Measurements from ENCODE around the gene KRT79.
"Not testable (repeated sequence)": the region's sequence is repeated elsewhere in the genome, so short reads cannot be mapped to it uniquely, and the experiment has no call there.

KRT79 gene

DNA sequence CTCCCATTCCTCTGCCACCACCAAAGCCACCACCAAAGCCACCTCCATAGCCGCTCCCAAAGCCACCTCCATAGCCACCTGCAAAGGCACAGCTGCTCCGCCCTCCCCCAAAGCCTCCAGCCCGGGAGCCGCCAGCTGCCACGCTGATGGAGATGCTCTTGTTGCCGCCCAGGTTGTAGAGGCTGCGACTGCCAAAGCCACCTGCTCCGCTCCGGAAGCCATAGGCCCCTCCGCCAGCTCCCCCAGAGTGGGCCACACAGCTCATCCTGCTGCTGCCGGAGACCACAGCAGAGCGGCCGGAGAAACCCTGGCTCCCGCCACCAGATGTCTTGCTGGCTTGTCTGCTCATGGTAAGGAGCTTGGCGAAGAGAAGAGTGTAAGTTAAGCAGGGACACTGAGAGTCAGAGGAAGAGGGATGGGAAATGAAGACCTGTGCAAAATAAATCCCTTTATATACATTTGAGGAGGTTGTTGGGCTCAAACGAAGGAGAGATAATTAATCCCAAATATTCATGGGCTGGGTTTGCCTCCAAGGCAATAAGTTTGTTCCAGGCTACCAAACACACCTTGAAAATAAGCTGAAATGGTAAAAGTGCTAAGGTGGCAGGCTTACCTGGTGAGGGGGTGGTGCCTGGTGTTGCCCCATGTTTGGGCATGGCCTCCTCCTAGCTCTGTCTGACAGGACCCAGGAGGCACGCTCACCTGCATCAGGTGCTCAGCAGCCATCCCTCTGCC lies 38.2 kb downstream of the KRT79 start, which contains the start of gene KRT3:
TSS of gene KRT3 (minus strand) at position 424 of the 735 bp plus-strand sequence. CDS start at position 349, 75 bp downstream.
- ATAC-seq = no peak
- TF ChIP-seq ARNTL (CRISPR knock-in tag; IDR thresholded peaks at IDR 0.05; ENCODE audit: borderline replicate concordance, low read depth) (no peak), TCF4 (CRISPR knock-in tag; IDR thresholded peaks at IDR 0.05; ENCODE audit: borderline replicate concordance) (no peak), ZNF8 (CRISPR knock-in tag; IDR thresholded peaks at IDR 0.05) (no peak), PPARA (CRISPR knock-in tag; IDR thresholded peaks at IDR 0.05; ENCODE audit: borderline replicate concordance) (no peak), CSDC2 (CRISPR knock-in tag; IDR thresholded peaks at IDR 0.05) (no peak), BACH2 (CRISPR knock-in tag; IDR thresholded peaks at IDR 0.05; ENCODE audit: borderline replicate concordance) (no peak), ZC3H10 (CRISPR knock-in tag; IDR thresholded peaks at IDR 0.05) (no peak), ZFP3 (CRISPR knock-in tag; IDR thresholded peaks at IDR 0.05) (no peak), GLIS3 (CRISPR knock-in tag; IDR thresholded peaks at IDR 0.05) (no peak)
- TF ChIP-seq, protein P1, sequence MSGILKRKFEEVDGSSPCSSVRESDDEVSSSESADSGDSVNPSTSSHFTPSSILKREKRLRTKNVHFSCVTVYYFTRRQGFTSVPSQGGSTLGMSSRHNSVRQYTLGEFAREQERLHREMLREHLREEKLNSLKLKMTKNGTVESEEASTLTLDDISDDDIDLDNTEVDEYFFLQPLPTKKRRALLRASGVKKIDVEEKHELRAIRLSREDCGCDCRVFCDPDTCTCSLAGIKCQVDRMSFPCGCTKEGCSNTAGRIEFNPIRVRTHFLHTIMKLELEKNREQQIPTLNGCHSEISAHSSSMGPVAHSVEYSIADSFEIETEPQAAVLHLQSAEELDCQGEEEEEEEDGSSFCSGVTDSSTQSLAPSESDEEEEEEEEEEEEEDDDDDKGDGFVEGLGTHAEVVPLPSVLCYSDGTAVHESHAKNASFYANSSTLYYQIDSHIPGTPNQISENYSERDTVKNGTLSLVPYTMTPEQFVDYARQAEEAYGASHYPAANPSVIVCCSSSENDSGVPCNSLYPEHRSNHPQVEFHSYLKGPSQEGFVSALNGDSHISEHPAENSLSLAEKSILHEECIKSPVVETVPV (CRISPR knock-in tag; IDR thresholded peaks at IDR 0.05) = no peak
- TF ChIP-seq, protein P2, sequence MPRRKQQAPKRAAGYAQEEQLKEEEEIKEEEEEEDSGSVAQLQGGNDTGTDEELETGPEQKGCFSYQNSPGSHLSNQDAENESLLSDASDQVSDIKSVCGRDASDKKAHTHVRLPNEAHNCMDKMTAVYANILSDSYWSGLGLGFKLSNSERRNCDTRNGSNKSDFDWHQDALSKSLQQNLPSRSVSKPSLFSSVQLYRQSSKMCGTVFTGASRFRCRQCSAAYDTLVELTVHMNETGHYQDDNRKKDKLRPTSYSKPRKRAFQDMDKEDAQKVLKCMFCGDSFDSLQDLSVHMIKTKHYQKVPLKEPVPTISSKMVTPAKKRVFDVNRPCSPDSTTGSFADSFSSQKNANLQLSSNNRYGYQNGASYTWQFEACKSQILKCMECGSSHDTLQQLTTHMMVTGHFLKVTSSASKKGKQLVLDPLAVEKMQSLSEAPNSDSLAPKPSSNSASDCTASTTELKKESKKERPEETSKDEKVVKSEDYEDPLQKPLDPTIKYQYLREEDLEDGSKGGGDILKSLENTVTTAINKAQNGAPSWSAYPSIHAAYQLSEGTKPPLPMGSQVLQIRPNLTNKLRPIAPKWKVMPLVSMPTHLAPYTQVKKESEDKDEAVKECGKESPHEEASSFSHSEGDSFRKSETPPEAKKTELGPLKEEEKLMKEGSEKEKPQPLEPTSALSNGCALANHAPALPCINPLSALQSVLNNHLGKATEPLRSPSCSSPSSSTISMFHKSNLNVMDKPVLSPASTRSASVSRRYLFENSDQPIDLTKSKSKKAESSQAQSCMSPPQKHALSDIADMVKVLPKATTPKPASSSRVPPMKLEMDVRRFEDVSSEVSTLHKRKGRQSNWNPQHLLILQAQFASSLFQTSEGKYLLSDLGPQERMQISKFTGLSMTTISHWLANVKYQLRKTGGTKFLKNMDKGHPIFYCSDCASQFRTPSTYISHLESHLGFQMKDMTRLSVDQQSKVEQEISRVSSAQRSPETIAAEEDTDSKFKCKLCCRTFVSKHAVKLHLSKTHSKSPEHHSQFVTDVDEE (CRISPR knock-in tag; IDR thresholded peaks at IDR 0.05) = no peak

DNA sequence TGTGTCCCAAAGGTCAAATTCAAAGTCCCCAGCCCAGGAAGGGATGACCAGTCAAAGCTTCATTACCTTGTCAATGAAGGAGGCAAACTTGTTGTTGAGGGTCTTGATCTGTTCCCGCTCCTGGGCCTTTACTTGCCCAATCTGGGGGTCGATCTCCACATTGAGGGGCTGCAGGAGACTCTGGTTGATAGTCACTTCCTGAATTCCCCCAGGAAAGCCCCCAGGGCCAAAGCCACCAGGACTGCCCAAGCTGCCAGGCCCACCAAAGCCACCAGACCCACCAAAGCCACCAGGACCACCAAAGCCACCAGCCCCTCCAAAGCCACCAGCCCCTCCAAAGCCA lies 38.8 kb downstream of the KRT79 start:
- not testable (repeated sequence) for ATAC-seq

DNA sequence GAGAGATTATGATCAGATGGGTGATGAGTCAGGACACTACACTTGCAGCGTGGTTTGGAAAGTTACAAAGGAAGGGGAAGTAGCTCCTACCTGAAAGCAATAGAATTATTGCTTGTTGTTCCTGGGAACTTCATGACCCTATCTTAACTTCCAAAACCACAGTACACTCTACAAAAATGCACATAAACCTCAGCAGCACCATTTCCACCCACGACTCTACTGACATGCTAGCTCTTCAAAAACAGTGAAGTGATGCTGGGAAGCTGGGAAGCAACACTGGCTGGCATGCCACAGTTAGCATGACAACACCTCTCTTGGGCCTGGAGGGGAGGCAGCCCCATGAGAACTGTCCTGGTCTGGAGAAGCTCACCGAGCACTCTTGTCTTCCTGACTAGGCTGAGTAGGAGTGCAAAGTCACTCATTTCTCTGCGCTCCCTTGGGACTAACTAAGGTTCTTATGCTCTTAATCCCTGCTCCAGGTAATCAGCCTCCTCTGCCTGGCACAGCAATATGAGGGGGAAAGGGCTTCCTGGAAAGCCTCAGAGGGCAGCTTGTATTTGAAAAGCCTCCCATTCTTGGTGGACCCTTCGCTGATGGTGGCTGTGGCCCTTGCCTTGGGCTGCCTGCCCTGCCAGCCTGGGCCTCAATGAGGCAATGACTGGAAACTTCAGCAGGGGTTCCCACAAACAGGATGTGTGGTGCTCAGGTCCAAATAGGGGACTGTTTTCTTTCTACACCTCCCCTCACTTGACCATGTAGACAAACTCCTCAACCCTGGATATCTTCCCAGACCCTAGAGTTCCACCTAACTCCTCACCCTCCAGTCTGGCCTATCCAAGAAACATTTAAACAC lies 39.4 kb downstream of the KRT79 start:
- TF ChIP-seq, protein P3, sequence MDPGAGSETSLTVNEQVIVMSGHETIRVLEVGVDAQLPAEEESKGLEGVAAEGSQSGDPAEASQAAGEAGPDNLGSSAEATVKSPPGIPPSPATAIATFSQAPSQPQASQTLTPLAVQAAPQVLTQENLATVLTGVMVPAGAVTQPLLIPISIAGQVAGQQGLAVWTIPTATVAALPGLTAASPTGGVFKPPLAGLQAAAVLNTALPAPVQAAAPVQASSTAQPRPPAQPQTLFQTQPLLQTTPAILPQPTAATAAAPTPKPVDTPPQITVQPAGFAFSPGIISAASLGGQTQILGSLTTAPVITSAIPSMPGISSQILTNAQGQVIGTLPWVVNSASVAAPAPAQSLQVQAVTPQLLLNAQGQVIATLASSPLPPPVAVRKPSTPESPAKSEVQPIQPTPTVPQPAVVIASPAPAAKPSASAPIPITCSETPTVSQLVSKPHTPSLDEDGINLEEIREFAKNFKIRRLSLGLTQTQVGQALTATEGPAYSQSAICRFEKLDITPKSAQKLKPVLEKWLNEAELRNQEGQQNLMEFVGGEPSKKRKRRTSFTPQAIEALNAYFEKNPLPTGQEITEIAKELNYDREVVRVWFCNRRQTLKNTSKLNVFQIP (CRISPR knock-in tag; IDR thresholded peaks at IDR 0.05; ENCODE audit: borderline replicate concordance, low read depth) = no peak
- TF ChIP-seq ISL1 (CRISPR knock-in tag; IDR thresholded peaks at IDR 0.05) = no peak
- TF ChIP-seq ZFP30 (CRISPR knock-in tag; IDR thresholded peaks at IDR 0.05) = no peak
- TF ChIP-seq, protein P2 (CRISPR knock-in tag; IDR thresholded peaks at IDR 0.05) = no peak
- no peak for TF ChIP-seq ARNTL (CRISPR knock-in tag; IDR thresholded peaks at IDR 0.05; ENCODE audit: borderline replicate concordance, low read depth)

DNA sequence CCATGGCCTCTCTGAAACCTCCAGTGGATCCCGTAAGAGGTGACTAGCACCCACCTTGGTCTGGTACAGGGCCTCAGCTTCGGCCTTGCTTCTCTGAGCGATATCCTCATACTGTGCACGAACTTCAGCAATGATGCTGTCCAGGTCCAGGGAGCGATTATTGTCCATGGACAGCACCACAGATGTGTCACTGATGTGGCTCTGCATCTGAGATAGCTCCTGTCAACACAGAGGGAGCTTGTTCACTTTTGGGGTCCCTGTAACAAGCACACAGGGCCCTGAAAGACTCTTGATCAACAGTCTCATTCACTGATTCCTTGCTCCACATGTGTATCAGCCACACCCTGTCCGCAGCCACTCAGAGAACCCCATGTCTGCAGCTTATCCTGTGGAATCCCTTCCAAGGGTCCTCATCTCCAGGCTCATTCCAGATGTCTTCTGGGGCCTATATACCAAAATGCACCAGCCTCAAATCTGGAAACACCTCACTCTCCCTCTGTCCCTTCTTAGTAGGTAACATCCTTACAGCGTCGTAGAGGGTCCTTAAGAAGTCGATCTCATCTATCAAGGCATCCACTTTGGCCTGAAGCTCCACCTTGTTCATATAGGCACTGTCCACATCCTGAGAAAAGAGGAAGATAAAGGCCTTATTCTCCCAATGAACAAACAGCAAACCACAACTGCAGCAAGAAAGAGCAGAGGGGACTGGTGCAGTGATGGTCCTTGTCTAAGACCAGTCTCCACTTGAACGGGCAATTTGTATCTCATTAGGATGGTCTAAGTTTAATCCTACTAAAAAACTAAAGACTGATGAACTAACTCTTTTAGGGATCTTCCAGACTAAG lies 41.7 kb downstream of the KRT79 start:
- ATAC-seq = no peak
- TF ChIP-seq SNAI2 (CRISPR knock-in tag; IDR thresholded peaks at IDR 0.05) (no peak), ZC3H10 (CRISPR knock-in tag; IDR thresholded peaks at IDR 0.05) (no peak), ZFP3 (CRISPR knock-in tag; IDR thresholded peaks at IDR 0.05) (no peak), BACH2 (CRISPR knock-in tag; IDR thresholded peaks at IDR 0.05; ENCODE audit: borderline replicate concordance) (no peak), PPARA (CRISPR knock-in tag; IDR thresholded peaks at IDR 0.05; ENCODE audit: borderline replicate concordance) (no peak), TCF4 (CRISPR knock-in tag; IDR thresholded peaks at IDR 0.05; ENCODE audit: borderline replicate concordance) (no peak), OSR1 (CRISPR knock-in tag; IDR thresholded peaks at IDR 0.05) (no peak), ZFP30 (CRISPR knock-in tag; IDR thresholded peaks at IDR 0.05) (no peak)
- TF ChIP-seq, protein P2 (CRISPR knock-in tag; IDR thresholded peaks at IDR 0.05) = no peak
- TF ChIP-seq, protein P4, sequence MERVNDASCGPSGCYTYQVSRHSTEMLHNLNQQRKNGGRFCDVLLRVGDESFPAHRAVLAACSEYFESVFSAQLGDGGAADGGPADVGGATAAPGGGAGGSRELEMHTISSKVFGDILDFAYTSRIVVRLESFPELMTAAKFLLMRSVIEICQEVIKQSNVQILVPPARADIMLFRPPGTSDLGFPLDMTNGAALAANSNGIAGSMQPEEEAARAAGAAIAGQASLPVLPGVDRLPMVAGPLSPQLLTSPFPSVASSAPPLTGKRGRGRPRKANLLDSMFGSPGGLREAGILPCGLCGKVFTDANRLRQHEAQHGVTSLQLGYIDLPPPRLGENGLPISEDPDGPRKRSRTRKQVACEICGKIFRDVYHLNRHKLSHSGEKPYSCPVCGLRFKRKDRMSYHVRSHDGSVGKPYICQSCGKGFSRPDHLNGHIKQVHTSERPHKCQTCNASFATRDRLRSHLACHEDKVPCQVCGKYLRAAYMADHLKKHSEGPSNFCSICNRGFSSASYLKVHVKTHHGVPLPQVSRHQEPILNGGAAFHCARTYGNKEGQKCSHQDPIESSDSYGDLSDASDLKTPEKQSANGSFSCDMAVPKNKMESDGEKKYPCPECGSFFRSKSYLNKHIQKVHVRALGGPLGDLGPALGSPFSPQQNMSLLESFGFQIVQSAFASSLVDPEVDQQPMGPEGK (CRISPR knock-in tag; IDR thresholded peaks at IDR 0.05; ENCODE audit: borderline replicate concordance) = no peak

More for the DNA sequence above, 39.4 kb downstream of the KRT79 start:
- ATAC-seq = no peak

Measured in SK-N-SH treated with all-trans-retinoic acid at 6 μM for 48 hours (cell line).